Measurements from ENCODE around the gene DCTN4. TPM values are rescaled to one million over a fixed set of nuclear protein-coding genes. Genes with fewer than 3 reads are reported as not detected.

Gene DCTN4
- total RNA-seq, 2 experiments from 2014 or later = 38.6 to 40.6 TPM

DNA sequence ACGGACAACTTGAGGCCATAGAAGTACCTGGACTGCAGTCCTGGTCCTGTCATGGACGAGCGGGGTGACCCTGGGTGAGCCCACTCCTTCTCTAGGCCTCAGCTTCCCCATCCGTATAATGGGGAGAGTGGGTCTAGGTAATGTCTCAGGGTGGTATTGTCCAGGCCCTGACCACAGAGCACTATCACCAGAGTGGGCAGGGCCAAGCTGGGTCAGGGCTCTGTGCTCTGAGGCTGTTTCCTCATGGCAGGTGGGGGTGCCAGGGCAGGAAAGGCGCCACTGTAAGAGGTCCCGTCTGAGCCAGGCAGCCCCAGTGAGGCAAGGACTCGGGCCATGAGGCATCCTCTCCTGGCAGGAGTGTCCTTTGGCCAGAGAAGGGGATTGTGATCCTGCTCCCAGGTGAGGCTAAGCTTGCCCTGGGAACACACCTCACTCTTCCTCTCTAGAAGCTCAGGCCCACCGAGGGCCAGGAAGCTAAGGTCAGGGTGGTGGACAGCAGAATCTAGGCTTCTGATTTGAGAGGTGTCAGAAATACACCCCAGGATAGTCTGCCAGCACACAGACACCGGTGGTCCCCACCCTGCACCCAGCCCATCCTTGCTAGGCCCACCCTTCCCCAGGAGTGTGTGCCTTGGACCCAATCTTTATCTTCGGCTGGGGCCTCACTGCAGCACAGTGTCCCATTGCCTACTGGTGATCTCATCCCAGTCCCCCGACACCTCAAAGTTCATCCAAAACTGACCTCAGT, 99.3 kb downstream of the DCTN4 start:
- H3K36me3 Mint-ChIP-seq (ENCODE audit: low read depth) = no peaks in the 10 kb centered on the region
- no peak overlapping the region for H3K27ac Mint-ChIP-seq
- no peaks in the 10 kb centered on the region for H3K9me3 Mint-ChIP-seq
- H3K27me3 Mint-ChIP-seq = peaks cover 8% of the 10 kb centered on the region
- ChIA-PET CTCF (no interaction called here), POLR2A (no interaction called here)
- peaks cover 7% of the 10 kb centered on the region for H3K4me1 Mint-ChIP-seq
- H3K4me3 Mint-ChIP-seq = no peak overlapping the region
- no peak for DNase-seq

DNA sequence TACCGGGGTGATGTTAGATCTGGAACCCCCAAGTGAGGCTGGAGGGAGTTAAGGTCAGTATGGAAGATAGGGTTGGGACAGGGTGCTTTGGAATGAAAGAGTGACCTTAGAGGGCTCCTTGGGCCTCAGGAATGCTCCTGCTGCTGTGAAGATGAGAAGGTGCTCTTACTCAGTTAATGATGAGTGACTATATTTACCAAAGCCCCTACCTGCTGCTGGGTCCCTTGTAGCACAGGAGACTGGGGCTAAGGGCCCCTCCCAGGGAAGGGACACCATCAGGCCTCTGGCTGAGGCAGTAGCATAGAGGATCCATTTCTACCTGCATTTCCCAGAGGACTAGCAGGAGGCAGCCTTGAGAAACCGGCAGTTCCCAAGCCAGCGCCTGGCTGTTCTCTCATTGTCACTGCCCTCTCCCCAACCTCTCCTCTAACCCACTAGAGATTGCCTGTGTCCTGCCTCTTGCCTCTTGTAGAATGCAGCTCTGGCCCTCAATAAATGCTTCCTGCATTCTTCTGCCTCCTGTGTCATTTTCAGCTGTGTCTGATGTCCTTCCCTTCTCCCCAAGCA, 100.0 kb downstream of the DCTN4 start:
- Mint-ChIP-seq H3K27me3 (peaks cover 7% of the 10 kb centered on the region), H3K36me3 (ENCODE audit: low read depth) (no peaks in the 10 kb centered on the region), H3K4me3 (no peak overlapping the region), H3K4me1 (peaks cover 7% of the 10 kb centered on the region), H3K27ac (no peak overlapping the region), H3K9me3 (no peaks in the 10 kb centered on the region)
- no peak for DNase-seq
- ChIA-PET CTCF (interaction anchor here (1.5 to 4.1 kb wide), 2 partner anchors 42 to 98 kb away, joined by 5 to 18 read pairs; partner anchors contain the start of gene RBM22), POLR2A (no interaction called here)

Other genes starting within 250 kb of the DCTN4 start
- under 1 TPM; 0.08 to 0.10 TPM for gene SYNPO, start 118.4 kb downstream of the DCTN4 start, total RNA-seq
- gene MYOZ3, start 97.8 kb downstream of the DCTN4 start, total RNA-seq = under 1 TPM in 1 of 2 experiments, not detected in 1; 0.13 TPM
- gene RBM22, start 58.0 kb downstream of the DCTN4 start, total RNA-seq = 10 to 100 TPM; 66.8 to 70.7 TPM
- 10 to 100 TPM; 17.4 to 19.1 TPM for gene SMIM3, start 19.7 kb upstream of the DCTN4 start, total RNA-seq
- gene IRGM, start 87.5 kb upstream of the DCTN4 start, total RNA-seq = 1 to 10 TPM in 1 of 2 experiments, under 1 TPM in 1; 0.96 to 1.2 TPM
- under 1 TPM; 0.33 to 0.43 TPM for gene ZNF300, start 146.0 kb upstream of the DCTN4 start, total RNA-seq

All from activated CD4-positive, alpha-beta memory T cell treated with anti-CD3 and anti-CD28 coated beads, Interleukin-2, amount 10 ng/mL, durations not matched to agents 7 days and 5 days (primary cell).